H1 (cell line): ENCODE results near the gene TRIM44. TPM values are rescaled to one million over a fixed set of nuclear protein-coding genes. Genes with fewer than 3 reads are reported as not detected.
"Not testable (repeated sequence)": the region's sequence is repeated elsewhere in the genome, so short reads cannot be mapped to it uniquely, and the experiment has no call there.

Source experiments
- CTCF ChIA-PET: fragments of 300-600 bp; sonication (Branson Sonifier 250); formaldehyde crosslinking; loops from one replicate; lab custom pipeline; 2021; ENCODE audit not compliant: partially characterized antibody; lab: Charles Lee
- POLR2A ChIA-PET: fragments of 300-600 bp; sonication (Branson Sonifier 250); formaldehyde crosslinking; loops from one replicate; lab custom pipeline; 2021; ENCODE audit warnings: inconsistent platforms; ENCODE audit not compliant: partially characterized antibody; lab: Charles Lee
- DNase-seq, 2 experiments: peaks; one replicate each; pipeline versions ENCODE4 v3.0.0 to v3.0.0-alpha.2; 2010 to 2022; ENCODE audit warnings: low spot score in 2 of 2, low read depth in 1 of 2, mixed read lengths in 1 of 2
- FAIRE-seq: peaks from 2 replicates; lab custom pipeline; 2011; peaks lifted over from hg19 to GRCh38; lab: Jason Lieb, UNC
- H2AFZ ChIP-seq: 2 replicates; pipeline ENCODE4 v1.8.1; 2012; ENCODE audit warnings: low read length, inconsistent platforms
- H2AK5ac ChIP-seq: 2 replicates; pipeline ENCODE4 v1.6.1; 2013; ENCODE audit warnings: low read depth, low read length
- H2BK120ac ChIP-seq: replicated peaks from 2 replicates; pipeline ENCODE3; 2013; ENCODE audit warnings: low read depth, low read length, inconsistent platforms
- H2BK12ac ChIP-seq: 2 replicates; pipeline ENCODE4 v1.6.1; 2013; ENCODE audit warnings: low read depth, low read length
- H2BK15ac ChIP-seq: 2 replicates; pipeline ENCODE4 v1.6.1; 2013; ENCODE audit warnings: low read length
- H2BK20ac ChIP-seq: 2 replicates; pipeline ENCODE4 v1.6.1; 2013; ENCODE audit warnings: low read length
- H2BK5ac ChIP-seq: 2 replicates; pipeline ENCODE4 v1.6.1; 2013; ENCODE audit warnings: low read depth, low read length
- H3K14ac ChIP-seq: 2 replicates; pipeline ENCODE4 v1.6.1; 2013; ENCODE audit warnings: inconsistent platforms; ENCODE audit not compliant: insufficient read length
- H3K18ac ChIP-seq: 2 replicates; pipeline ENCODE4 v1.6.1; 2013; ENCODE audit warnings: low read length; ENCODE audit errors: extremely low read depth
- H3K23ac ChIP-seq: 2 replicates; pipeline ENCODE4 v1.6.1; 2013; ENCODE audit warnings: inconsistent platforms; ENCODE audit not compliant: insufficient read length
- H3K23me2 ChIP-seq: 2 replicates; pipeline ENCODE4 v1.6.1; 2013; ENCODE audit warnings: low read depth, low read length
- H3K27ac ChIP-seq: 2 replicates; pipeline ENCODE4 v1.6.1; 2011; ENCODE audit warnings: low read depth, low read length, inconsistent platforms
- H3K27me3 ChIP-seq, 4 experiments: replicated peaks in 1 of 4; 1 replicate in 1 of 4; 2 replicates in 3 of 4; pipeline versions ENCODE4 v1.6.1 to v1.8.1; 2011 to 2013; ENCODE audit warnings: low read length in 3 of 4, mild to moderate bottlenecking in 3 of 4, inconsistent platforms in 2 of 4, mixed read lengths in 2 of 4, moderate library complexity in 1 of 4; ENCODE audit not compliant: control insufficient read depth in 3 of 4, insufficient read depth in 3 of 4; ENCODE audit errors: extremely low read depth in 1 of 4
- H3K36me3 ChIP-seq, 4 experiments: 2 replicates each; pipeline versions ENCODE4 v1.6.1 to v1.8.1; 2011 to 2013; ENCODE audit warnings: mild to moderate bottlenecking in 4 of 4, low read length in 3 of 4, moderate library complexity in 2 of 4, control low read depth in 1 of 4, inconsistent platforms in 1 of 4; ENCODE audit not compliant: insufficient read depth in 4 of 4, control insufficient read depth in 2 of 4
- H3K4ac ChIP-seq: replicated peaks from 2 replicates; pipeline ENCODE3; 2013; ENCODE audit warnings: low read length, low read depth, mixed read lengths, inconsistent platforms; ENCODE audit not compliant: insufficient read length
- H3K4me1 ChIP-seq, 4 experiments: replicated peaks in 1 of 4; 1 replicate in 1 of 4; 2 replicates in 3 of 4; pipeline versions ENCODE4 v1.6.1 to v1.8.1; 2011 to 2013; ENCODE audit warnings: low read length in 3 of 4, inconsistent platforms in 2 of 4, mixed read lengths in 1 of 4; ENCODE audit not compliant: insufficient read depth in 4 of 4, control insufficient read depth in 3 of 4
- H3K4me2 ChIP-seq, 2 experiments: 2 replicates each; pipeline versions ENCODE4 v1.6.1 to v1.8.1; 2011 to 2013; ENCODE audit warnings: low read depth in 2 of 2, low read length in 2 of 2, control low read depth in 1 of 2, inconsistent platforms in 1 of 2, mild to moderate bottlenecking in 1 of 2; ENCODE audit not compliant: insufficient read depth in 1 of 2
- H3K4me3 ChIP-seq, 4 experiments: fragments of 200-600, 300-600 bp in 1 of 4; sonication (generic), shearing (Covaris generic), sonication (Bioruptor Twin) in 1 of 4; 2 replicates each; pipeline versions ENCODE4 v1.5.1 to v1.8.1; 2011 to 2016; ENCODE audit warnings: low read length in 4 of 4, low read depth in 3 of 4, control low read depth in 2 of 4, inconsistent platforms in 2 of 4, mild to moderate bottlenecking in 2 of 4, mixed read lengths in 1 of 4, moderate library complexity in 1 of 4; ENCODE audit not compliant: insufficient read depth in 2 of 4; ENCODE audit errors: extremely low read depth in 1 of 4
- H3K56ac ChIP-seq: replicated peaks from 2 replicates; pipeline ENCODE3; 2013; ENCODE audit warnings: low read depth, mild to moderate bottlenecking, mixed read lengths, low read length, inconsistent platforms; ENCODE audit not compliant: insufficient read length
- H3K79me1 ChIP-seq: 2 replicates; pipeline ENCODE4 v1.6.1; 2013; ENCODE audit warnings: low read depth, low read length, control low read depth
- H3K79me2 ChIP-seq, 2 experiments: 2 replicates each; pipeline versions ENCODE4 v1.6.1 to v1.8.1; 2012 to 2013; ENCODE audit warnings: low read length in 2 of 2, mild to moderate bottlenecking in 2 of 2, inconsistent platforms in 1 of 2; ENCODE audit not compliant: insufficient read depth in 2 of 2, control insufficient read depth in 1 of 2
- H3K9ac ChIP-seq, 4 experiments: replicated peaks in 1 of 4; 1 replicate in 1 of 4; 2 replicates in 3 of 4; pipeline versions ENCODE4 v1.6.1 to v1.8.1; 2011 to 2013; ENCODE audit warnings: low read depth in 3 of 4, low read length in 3 of 4, control low read depth in 2 of 4, mild to moderate bottlenecking in 2 of 4, moderate library complexity in 2 of 4, inconsistent platforms in 1 of 4; ENCODE audit errors: extremely low read depth in 1 of 4
- H3K9me3 ChIP-seq, 2 experiments: 2 replicates each; pipeline versions ENCODE4 v1.6.1 to v1.8.1; 2012 to 2013; ENCODE audit warnings: mild to moderate bottlenecking in 2 of 2, moderate library complexity in 2 of 2, control low read depth in 1 of 2, inconsistent platforms in 1 of 2, low read depth in 1 of 2, low read length in 1 of 2, mixed read lengths in 1 of 2; ENCODE audit not compliant: insufficient read depth in 2 of 2
- H4K20me1 ChIP-seq, 2 experiments: replicated peaks in 1 of 2; 2 replicates each; pipeline versions ENCODE3 to v1.8.1; 2011 to 2013; ENCODE audit warnings: inconsistent platforms in 2 of 2, low read length in 2 of 2, mild to moderate bottlenecking in 1 of 2; ENCODE audit not compliant: insufficient read depth in 2 of 2, control insufficient read depth in 1 of 2
- H4K5ac ChIP-seq: 2 replicates; pipeline ENCODE4 v1.6.1; 2013; ENCODE audit warnings: low read length, low read depth, mixed read lengths, inconsistent platforms; ENCODE audit not compliant: insufficient read length
- H4K8ac ChIP-seq: 2 replicates; pipeline ENCODE4 v1.8.0; 2013; ENCODE audit warnings: mild to moderate bottlenecking, moderate library complexity, low read length, inconsistent platforms; ENCODE audit not compliant: insufficient read depth; ENCODE audit errors: extremely low read depth
- H4K91ac ChIP-seq: replicated peaks from 2 replicates; pipeline ENCODE3; 2013; ENCODE audit warnings: low read length, mixed read lengths, inconsistent platforms; ENCODE audit not compliant: insufficient read length
- WGBS, 2 experiments: shearing (Covaris generic) in 1 of 2; methylation state at CpG; one replicate each; pipeline versions ENCODE4 v1.1.6 to v1.1.7; 2013 to 2015; ENCODE audit warnings: low lambda C conversion rate in 2 of 2, mixed read lengths in 2 of 2, inconsistent platforms in 1 of 2, low coverage in 1 of 2, missing lambda C conversion rate in 1 of 2; ENCODE audit not compliant: insufficient replicate concordance in 2 of 2, insufficient coverage in 1 of 2, insufficient read length in 1 of 2; ENCODE audit errors: extremely low coverage in 1 of 2, missing lambda C conversion rate in 1 of 2; 5-methylcytosine and 5-hydroxymethylcytosine counted together
- polyA plus RNA-seq, 7 experiments: library from polyadenylated mRNA; depleted of rRNA in 3 of 7; stranded (reverse) in 5 of 7; unstranded in 2 of 7; fragments of >200 nt in 5 of 7; fragments of 200-250 nt in 2 of 7; gene quantifications; 1 replicate in 5 of 7; 2 replicates in 1 of 7; 4 replicates in 1 of 7; pipeline versions ENCODE4 v1.2.1 to v1.2.3, GENCODE V29; 2011 to 2013; ENCODE audit warnings: missing spikeins in 2 of 7, mixed read lengths in 2 of 7
- total RNA-seq: library from RNA; stranded (reverse); fragmentation: NEBNext Ultra II Directional; extraction: Animal tissue kit (Norgen Biotek cat#: 25700); gene quantifications from 2 replicates; pipeline ENCODE4 v1.2.1, GENCODE V29; 2021

TRIM44 gene
- total and polyA plus RNA-seq, 2 of the 8 experiments (the other 6 are each of a cell fraction or from before 2014, with no cell fraction given), result 13.9 to 34.4 TPM

- H2AFZ ChIP-seq, H3K79me1 ChIP-seq, H3K4me3 ChIP-seq, POLR2A ChIA-PET, H4K91ac ChIP-seq, FAIRE-seq, H2BK120ac ChIP-seq, DNase-seq, H3K23ac ChIP-seq, CTCF ChIA-PET, H4K8ac ChIP-seq, H3K14ac ChIP-seq, H3K23me2 ChIP-seq, H2BK15ac ChIP-seq, H3K27ac ChIP-seq, H3K4me2 ChIP-seq, H4K5ac ChIP-seq, H2BK5ac ChIP-seq, H3K9me3 ChIP-seq, H2AK5ac ChIP-seq, H3K4ac ChIP-seq, H3K27me3 ChIP-seq, H3K4me1 ChIP-seq, H4K20me1 ChIP-seq, H2BK20ac ChIP-seq, H3K18ac ChIP-seq, H2BK12ac ChIP-seq, H3K9ac ChIP-seq, H3K56ac ChIP-seq, H3K79me2 ChIP-seq, H3K36me3 ChIP-seq: not testable (repeated sequence)
- 93% methylated on average over 6 of the region's 6 CpGs; no CpG with 5 or more reads in 1 of the 2 experiments for WGBS, 2 experiments
Measured at GRCh38 chr11:35753573-35753972, 91.0 kb downstream of the TRIM44 start.

- not testable (repeated sequence) for H3K23me2 ChIP-seq, H2BK15ac ChIP-seq, H3K36me3 ChIP-seq, H4K20me1 ChIP-seq, H4K91ac ChIP-seq, H3K79me2 ChIP-seq, H2AFZ ChIP-seq, H3K14ac ChIP-seq, H2BK5ac ChIP-seq, H3K56ac ChIP-seq, H3K9me3 ChIP-seq, H3K9ac ChIP-seq, H3K4me1 ChIP-seq, H3K27ac ChIP-seq, H2BK12ac ChIP-seq, H2AK5ac ChIP-seq, H3K18ac ChIP-seq, H4K5ac ChIP-seq, H3K79me1 ChIP-seq, H3K4ac ChIP-seq, FAIRE-seq, H2BK120ac ChIP-seq, H3K23ac ChIP-seq, H4K8ac ChIP-seq, H2BK20ac ChIP-seq, H3K27me3 ChIP-seq, H3K4me3 ChIP-seq
- ChIA-PET POLR2A (interaction anchor here (1.2 kb wide), 1 partner anchor 350 kb away, joined by 3 read pairs; no protein-coding TSS in a partner anchor), CTCF (interaction anchor here (1.7 kb wide), 1 partner anchor 62 kb away, joined by 6 read pairs; no protein-coding TSS in a partner anchor)
- DNase-seq, result peak in 1 of 2 experiments; percentile 63
- peak overlapping the region in 1 of 2 experiments; percentile 11; a peak in 2 of 4 replicates for H3K4me2 ChIP-seq
- 63% methylated on average over 7 of the region's 8 CpGs; no CpG with 5 or more reads in 1 of the 2 experiments for WGBS, 2 experiments
Measured at GRCh38 chr11:35759951-35760350, 97.4 kb downstream of the TRIM44 start.
